ENCODE results near the gene TDG.
"Not testable (repeated sequence)": the region's sequence is repeated elsewhere in the genome, so short reads cannot be mapped to it uniquely, and the experiment has no call there.

The TDG gene

GRCh38 chr12:103960616-103961227 is 5.0 kb upstream of the TDG start:
- no peak for DNase-seq (ENCODE audit: low spot score)

GRCh38 chr12:103962493-103962892 is 3.2 kb upstream of the TDG start:
- DNase-seq (ENCODE audit: low spot score): no peak

GRCh38 chr12:103964805-103965204 is 867 bp upstream of the TDG start:
- DNase-seq (ENCODE audit: low spot score): no peak

DNA sequence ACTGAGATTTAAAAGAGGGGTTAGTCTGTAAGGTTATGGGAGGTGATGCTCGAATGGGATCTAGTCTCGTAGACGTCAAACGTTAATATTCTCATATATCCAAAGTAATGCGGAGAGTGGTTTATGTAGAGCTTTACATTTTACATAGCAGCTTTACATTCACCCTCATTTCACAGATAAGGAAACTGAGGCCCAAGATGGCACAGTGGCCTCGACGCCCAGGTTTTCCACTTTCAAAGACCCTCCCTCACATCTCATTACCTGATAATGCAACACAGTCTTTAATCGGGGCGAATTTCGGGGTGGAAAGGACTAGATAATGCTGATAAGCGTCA is 450 bp upstream of the TDG start:
- DNase-seq (ENCODE audit: low spot score): no peak

DNA sequence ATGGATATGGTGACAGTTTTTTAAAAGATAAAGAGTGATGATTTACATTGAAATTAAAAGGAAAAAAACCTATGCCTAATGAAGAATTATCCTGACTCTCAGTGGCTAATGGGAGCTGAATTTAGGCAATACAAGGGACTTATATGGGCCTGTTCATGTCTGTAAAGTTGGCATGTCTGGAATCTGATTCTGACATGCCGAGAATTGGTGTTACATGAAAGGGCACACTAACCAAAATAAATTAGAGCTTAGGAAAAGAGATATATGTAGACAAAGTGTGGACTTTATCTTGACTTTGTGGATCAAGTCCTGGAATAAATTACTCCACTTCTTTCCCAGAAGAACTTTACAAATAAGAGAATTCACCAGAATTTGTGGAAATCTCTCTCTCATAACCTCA is 1.1 kb downstream of the TDG start:
- DNase-seq (ENCODE audit: low spot score): no peak

- no peak for DNase-seq (ENCODE audit: low spot score)
Observed at GRCh38 chr12:103969391-103969790, 3.7 kb downstream of the TDG start.

DNA sequence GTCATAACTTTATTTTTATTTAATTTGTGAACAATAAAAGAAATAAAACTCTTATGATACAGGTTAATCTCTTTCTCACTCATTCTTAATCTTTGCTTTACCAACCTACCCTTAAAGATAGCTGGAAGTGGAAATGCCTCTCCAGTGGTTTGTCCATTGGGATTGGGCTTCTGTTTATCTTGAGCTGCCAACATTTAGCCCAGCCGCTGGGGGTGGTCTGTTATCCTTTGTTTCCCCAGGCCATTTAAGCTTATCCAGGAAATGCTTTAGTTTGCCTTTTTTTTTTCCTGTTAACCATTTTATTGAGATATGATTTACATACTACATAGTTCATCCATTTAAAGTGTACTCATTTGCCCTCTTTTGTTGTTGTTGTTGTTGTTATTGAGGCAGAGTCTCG is 8.2 kb downstream of the TDG start:
- DNase-seq (ENCODE audit: low spot score): no peak

DNA sequence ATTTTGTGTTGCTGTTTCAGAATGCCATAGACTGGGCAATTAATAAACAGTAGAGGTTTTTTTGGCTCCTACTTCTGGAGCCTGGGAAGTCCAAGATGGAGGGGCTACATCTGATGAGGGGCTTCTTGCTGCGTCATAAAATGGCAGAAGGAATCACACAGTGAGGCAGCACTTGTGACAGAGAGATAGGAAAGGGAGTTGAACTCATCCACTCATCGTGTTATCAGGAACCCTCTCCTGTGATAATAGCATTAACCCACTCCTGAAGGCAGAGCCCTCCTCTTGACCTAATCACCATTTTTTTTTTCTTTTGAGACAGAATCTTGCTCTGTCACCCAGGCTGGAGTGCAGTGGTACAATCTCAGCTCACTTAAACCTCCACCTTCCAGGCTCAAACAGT is 9.7 kb downstream of the TDG start:
- no peak for DNase-seq (ENCODE audit: low spot score)

- DNase-seq (ENCODE audit: low spot score): no peak
Observed at GRCh38 chr12:103978384-103978982, 12.8 kb downstream of the TDG start.

DNA sequence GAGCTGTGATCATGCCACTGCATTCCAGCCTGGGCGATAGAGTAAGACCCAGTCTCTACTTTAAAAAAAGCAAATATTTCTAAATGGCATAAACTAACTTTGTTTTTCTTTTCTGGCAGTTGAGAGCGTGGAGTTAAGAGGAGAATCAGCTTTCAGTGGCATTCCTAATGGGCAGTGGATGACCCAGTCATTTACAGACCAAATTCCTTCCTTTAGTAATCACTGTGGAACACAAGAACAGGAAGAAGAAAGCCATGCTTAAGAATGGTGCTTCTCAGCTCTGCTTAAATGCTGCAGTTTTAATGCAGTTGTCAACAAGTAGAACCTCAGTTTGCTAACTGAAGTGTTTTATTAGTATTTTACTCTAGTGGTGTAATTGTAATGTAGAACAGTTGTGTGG is 21.2 kb downstream of the TDG start:
- no peak for DNase-seq (ENCODE audit: low spot score)

GRCh38 chr12:103994235-103994634 is 28.6 kb downstream of the TDG start:
- no peak for DNase-seq (ENCODE audit: low spot score)

- no peak for DNase-seq (ENCODE audit: low spot score)
Observed at GRCh38 chr12:103996595-103996994, 30.9 kb downstream of the TDG start.

- DNase-seq (ENCODE audit: low spot score): no peak
Observed at GRCh38 chr12:103997286-103997900, 31.7 kb downstream of the TDG start.

GRCh38 chr12:103998976-103999375 is 33.3 kb downstream of the TDG start:
- DNase-seq (ENCODE audit: low spot score): no peak

DNA sequence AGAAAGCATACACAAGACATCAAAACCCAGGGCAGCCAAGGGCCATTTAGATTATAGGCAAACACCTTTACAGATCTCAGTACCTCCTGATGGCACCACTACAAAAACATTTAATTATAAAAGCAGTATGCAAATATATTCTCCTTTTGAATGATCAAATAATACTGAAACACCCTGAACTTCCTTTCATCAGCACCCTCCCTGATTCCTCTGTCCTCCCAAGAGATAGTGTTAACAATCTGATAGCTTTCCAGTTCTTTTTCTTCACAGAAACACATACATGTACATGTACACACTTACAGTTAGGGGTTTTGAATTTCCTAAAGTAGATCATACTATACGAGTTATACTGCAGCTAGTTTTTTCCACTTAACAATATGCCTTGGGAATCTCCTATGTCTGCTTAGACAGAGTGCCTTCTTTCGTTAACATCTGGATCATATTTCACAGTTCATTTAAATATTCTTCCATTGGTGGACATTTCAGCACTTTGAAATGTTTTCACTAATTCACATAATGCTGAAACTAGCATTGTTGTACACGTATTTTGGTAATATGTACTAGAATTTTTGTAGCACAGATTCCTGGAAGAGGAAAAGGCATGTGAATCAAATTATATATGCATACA is 35.2 kb downstream of the TDG start:
- DNase-seq (ENCODE audit: low spot score): no peak

GRCh38 chr12:104002686-104003085 is 37.0 kb downstream of the TDG start:
- DNase-seq (ENCODE audit: low spot score): no peak

GRCh38 chr12:104003596-104003995 is 37.9 kb downstream of the TDG start:
- DNase-seq (ENCODE audit: low spot score): no peak

DNA sequence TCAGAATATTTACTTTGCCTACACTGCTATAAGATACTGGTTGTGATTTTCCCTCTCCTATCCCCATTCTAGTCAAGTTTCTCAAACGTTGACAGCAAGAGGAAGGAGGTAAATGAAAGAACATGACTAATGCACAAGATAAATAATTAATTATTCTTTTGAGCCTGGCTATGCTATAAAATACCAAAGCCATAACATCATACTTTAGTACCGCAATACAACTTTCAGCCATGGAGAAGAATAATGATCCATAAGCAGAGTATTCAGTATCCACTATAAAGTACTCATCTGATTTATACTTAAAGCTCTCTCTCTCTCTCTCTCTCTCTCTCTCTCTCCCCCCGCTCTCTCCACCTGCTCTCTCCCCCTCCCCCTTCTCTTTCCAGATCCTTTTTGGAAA is 41.3 kb downstream of the TDG start:
- DNase-seq (ENCODE audit: low spot score): no peak

DNA sequence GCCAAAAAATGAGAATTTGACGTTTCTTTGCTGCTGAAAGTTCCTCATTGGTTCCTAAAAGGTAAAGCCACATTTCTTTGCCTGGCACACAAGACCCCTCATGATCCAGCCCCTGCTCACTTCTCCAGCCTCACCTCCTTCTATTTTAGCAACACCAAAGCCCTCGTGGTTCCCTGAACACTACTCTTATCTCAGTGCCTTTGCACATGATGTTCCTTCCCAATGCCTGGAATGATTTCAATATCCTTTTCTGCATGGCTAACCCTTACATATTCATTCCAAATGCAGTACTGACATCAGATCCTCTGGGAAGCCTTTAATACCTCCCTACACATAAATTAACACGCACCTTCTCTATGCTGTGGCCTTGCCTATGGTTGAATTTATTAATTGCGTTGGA is 44.4 kb downstream of the TDG start:
- peak; percentile 7 for DNase-seq (ENCODE audit: low spot score)

- no peak for DNase-seq (ENCODE audit: low spot score)
Observed at GRCh38 chr12:104010606-104011169, 45.0 kb downstream of the TDG start.

DNA sequence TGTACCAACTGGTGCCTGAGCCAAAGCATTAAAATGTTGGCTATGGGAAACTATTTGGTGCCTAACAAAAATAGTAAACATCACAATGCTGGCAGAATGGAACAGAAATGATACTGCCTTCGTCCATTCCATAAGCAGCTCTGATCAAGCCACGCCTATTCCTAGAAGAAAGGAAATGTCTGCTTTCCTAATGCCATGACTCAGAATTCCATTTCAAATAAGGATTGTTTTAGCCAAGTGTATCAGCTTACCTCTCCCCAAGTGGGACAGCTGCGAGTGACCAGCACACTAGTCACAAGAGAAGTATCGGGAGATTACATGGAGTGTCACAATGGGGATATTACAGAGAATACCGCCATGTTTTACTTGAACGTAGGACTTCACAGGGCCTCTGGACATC is 45.6 kb downstream of the TDG start:
- DNase-seq (ENCODE audit: low spot score): no peak

DNA sequence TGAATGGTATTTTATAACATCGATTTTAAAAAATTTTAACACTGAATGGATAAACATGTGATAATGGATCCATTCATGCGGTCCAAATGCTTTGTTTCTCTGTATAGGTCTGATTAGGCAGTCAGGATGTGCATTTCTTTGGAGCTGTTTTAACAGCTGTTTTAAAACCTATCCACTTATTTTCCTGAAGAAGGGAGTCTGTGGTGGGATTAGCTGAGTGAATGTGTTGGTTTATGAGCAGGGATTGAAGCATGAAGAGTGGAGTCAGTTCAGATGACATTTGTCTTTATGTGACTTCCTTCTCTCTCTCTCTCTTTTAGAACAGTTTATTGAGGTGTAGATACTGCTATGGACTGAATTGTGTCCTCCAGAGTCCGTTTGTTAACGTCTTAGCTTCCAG is 46.7 kb downstream of the TDG start:
- DNase-seq (ENCODE audit: low spot score): no peak

DNA sequence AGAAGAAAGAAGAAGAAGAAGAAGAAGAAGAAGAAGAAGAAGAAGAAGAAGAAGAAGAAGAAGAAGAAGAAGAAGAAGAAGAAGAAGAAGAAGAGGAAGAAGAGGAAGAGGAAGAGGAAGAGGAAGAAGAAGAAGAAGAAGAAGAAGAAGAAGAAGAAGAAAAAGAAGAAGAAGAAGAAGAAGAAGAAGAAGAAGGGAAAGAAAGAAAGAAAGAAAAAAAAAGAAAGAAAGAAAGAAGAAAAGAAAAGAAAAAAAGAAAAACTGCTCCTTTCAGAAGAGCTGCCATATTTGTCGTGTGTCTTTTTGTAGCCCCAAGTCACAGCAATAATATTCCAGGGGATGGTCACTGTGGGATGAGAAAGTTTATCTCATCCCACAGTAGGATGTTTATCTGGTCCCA is 56.2 kb downstream of the TDG start:
- DNase-seq (ENCODE audit: low spot score): not testable (repeated sequence)
